ENCODE results near the gene TMEM132C. TPM values are rescaled to one million over a fixed set of nuclear protein-coding genes. Genes with fewer than 3 reads are reported as not detected.

Gene TMEM132C
- total and polyA plus RNA-seq, 2 experiments from 2014 or later: not detected

DNA sequence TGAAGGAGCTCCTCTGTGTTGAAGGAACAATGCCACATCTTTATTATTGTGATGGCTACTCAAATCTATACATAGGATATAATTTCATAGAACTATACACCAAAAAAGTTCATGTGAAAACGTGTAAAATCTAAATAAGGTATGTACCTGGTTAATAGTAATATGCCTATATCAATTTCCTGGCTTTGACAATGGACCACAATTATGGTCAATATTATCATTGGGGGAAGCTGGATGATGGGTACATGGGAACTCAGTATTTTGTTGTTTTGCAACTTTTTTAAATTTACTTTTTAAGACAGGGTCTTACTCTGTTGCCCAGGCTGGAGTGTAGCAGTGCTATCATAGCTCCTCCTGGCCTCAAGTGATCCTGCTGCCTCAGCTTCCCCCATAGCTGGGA is 270.7 kb downstream of the TMEM132C start:
- peaks cover 41% of the 10 kb centered on the region for H3K36me3 Mint-ChIP-seq (ENCODE audit: low read depth)
- no peak overlapping the region for H3K27ac Mint-ChIP-seq
- Histone ChIP-seq H3K36me3 (ENCODE audit: insufficient read depth) (no peaks in the 10 kb centered on the region), H4K20me1 (replicated peaks; ENCODE audit: insufficient read depth) (no peaks in the 10 kb centered on the region), H3K4me2 (no peak overlapping the region), H3K4me1 (ENCODE audit: insufficient read depth) (no peaks in the 10 kb centered on the region), H3K27me3 (ENCODE audit: insufficient read depth) (no peaks in the 10 kb centered on the region), H3F3A (replicated peaks; ENCODE audit: low read depth) (no peaks in the 10 kb centered on the region), H3K79me2 (replicated peaks; ENCODE audit: insufficient read depth) (no peaks in the 10 kb centered on the region), H3K27ac (ENCODE audit: low read depth) (no peak overlapping the region), H3K9me2 (ENCODE audit: insufficient read depth) (no peaks in the 10 kb centered on the region), H3K4me3 (no peak overlapping the region), H2AFZ (no peak overlapping the region)
- H3K4me3 Mint-ChIP-seq: no peak overlapping the region
- peaks cover 1% of the 10 kb centered on the region for H3K27me3 Mint-ChIP-seq (ENCODE audit: insufficient read depth, low read depth, poor library complexity)
- no peaks in the 10 kb centered on the region for H3K4me1 Mint-ChIP-seq
- TF ChIP-seq, protein P1, sequence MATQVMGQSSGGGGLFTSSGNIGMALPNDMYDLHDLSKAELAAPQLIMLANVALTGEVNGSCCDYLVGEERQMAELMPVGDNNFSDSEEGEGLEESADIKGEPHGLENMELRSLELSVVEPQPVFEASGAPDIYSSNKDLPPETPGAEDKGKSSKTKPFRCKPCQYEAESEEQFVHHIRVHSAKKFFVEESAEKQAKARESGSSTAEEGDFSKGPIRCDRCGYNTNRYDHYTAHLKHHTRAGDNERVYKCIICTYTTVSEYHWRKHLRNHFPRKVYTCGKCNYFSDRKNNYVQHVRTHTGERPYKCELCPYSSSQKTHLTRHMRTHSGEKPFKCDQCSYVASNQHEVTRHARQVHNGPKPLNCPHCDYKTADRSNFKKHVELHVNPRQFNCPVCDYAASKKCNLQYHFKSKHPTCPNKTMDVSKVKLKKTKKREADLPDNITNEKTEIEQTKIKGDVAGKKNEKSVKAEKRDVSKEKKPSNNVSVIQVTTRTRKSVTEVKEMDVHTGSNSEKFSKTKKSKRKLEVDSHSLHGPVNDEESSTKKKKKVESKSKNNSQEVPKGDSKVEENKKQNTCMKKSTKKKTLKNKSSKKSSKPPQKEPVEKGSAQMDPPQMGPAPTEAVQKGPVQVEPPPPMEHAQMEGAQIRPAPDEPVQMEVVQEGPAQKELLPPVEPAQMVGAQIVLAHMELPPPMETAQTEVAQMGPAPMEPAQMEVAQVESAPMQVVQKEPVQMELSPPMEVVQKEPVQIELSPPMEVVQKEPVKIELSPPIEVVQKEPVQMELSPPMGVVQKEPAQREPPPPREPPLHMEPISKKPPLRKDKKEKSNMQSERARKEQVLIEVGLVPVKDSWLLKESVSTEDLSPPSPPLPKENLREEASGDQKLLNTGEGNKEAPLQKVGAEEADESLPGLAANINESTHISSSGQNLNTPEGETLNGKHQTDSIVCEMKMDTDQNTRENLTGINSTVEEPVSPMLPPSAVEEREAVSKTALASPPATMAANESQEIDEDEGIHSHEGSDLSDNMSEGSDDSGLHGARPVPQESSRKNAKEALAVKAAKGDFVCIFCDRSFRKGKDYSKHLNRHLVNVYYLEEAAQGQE (IDR thresholded peaks at IDR 0.05; ENCODE audit: unreplicated experiment): no peak
- DNase-seq (ENCODE audit: low spot score) (no peak), ATAC-seq (no peak)
- H3K9me3 Mint-ChIP-seq: peaks cover 100% of the 10 kb centered on the region

DNA sequence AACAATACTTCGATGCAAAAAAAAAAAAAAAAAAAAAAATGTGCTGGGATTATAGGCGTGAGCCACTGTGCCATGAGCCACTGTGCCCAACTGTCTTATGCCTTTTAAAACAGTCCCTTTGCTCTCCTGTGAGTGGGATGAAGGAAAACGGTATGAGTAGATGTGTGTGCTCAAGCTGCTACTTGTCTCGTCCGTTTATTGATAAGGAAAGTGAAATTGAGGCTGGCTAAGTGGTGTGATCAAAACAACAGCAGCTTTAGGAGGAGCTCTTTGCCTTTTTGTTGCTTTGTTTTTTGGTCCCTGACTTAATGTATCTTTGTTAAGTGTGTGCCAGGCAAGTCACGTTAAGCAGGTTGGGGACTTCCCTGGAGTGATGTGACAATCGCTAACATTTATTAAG is 275.9 kb downstream of the TMEM132C start:
- H2AFZ ChIP-seq: no peak overlapping the region
- no peaks in the 10 kb centered on the region for H3K9me2 ChIP-seq (ENCODE audit: insufficient read depth)
- no peak overlapping the region for H3K4me2 ChIP-seq
- Mint-ChIP-seq H3K9me3 (peaks cover 100% of the 10 kb centered on the region), H3K4me3 (no peak overlapping the region), H3K27ac (no peak overlapping the region), H3K27me3 (ENCODE audit: insufficient read depth, low read depth, poor library complexity) (peaks cover 2% of the 10 kb centered on the region), H3K4me1 (no peaks in the 10 kb centered on the region), H3K36me3 (ENCODE audit: low read depth) (peaks cover 44% of the 10 kb centered on the region)
- TF ChIP-seq, protein P1 (IDR thresholded peaks at IDR 0.05; ENCODE audit: unreplicated experiment): no peak
- TF ChIP-seq NANOG (IDR thresholded peaks at IDR 0.05; ENCODE audit: borderline replicate concordance): no peak
- TF ChIP-seq, protein P2, sequence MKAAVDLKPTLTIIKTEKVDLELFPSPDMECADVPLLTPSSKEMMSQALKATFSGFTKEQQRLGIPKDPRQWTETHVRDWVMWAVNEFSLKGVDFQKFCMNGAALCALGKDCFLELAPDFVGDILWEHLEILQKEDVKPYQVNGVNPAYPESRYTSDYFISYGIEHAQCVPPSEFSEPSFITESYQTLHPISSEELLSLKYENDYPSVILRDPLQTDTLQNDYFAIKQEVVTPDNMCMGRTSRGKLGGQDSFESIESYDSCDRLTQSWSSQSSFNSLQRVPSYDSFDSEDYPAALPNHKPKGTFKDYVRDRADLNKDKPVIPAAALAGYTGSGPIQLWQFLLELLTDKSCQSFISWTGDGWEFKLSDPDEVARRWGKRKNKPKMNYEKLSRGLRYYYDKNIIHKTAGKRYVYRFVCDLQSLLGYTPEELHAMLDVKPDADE (IDR thresholded peaks at IDR 0.05): no peak
- H3K36me3 ChIP-seq (ENCODE audit: insufficient read depth): no peaks in the 10 kb centered on the region
- DNase-seq (ENCODE audit: low spot score): no peak
- no peaks in the 10 kb centered on the region for H3K4me1 ChIP-seq (ENCODE audit: insufficient read depth)
- no peaks in the 10 kb centered on the region for H3F3A ChIP-seq (replicated peaks; ENCODE audit: low read depth)
- ATAC-seq: no peak
- no peak overlapping the region for H3K27ac ChIP-seq (ENCODE audit: low read depth)
- no peaks in the 10 kb centered on the region for H3K79me2 ChIP-seq (replicated peaks; ENCODE audit: insufficient read depth)
- H3K27me3 ChIP-seq (ENCODE audit: insufficient read depth): no peaks in the 10 kb centered on the region
- no peak overlapping the region for H3K4me3 ChIP-seq
- H4K20me1 ChIP-seq (replicated peaks; ENCODE audit: insufficient read depth): no peaks in the 10 kb centered on the region

Data from GM23338 (cell line).